ENCODE data around the gene IQCE. TPM values are rescaled to one million over a fixed set of nuclear protein-coding genes. Genes with fewer than 3 reads are reported as not detected.

The IQCE gene
- total and polyA plus RNA-seq, 3 donors from 2014 or later = 57.9 to 139 (median 86.4) TPM

DNA sequence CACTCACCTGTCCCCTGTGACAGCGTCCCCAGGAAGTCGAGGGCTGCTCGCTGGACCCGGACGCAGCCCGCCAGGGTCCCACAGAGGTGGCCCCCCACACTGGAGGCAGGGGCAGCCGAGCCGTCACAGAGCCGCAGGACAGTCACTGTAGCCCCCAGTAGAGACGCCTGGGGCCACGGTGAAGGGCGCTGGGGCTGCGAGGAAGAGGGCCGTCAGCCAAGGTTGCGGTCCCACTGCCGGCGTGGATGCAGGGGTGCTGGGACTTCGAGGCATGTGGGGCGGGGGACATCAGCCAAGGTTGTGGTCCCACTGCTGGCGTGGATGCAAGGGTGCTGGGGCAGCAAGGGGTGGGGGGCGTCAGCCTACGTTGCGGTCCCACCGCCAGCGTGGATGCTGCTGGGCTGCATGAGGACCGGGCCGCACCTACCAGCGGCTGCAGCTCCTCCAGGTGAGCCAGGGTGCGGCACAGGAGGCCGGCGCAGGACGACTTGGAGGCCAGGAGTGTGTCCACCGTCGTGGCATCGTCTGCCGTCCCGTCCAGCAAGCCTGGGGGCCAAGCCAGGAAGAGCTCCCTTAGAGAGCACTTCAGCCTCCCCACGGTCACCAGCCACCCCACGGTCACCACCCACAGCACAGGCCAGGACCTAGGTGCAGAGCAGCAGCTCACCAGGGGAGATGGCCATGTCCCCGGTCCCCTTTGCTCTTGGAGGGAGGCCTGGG is 17.3 kb upstream of the IQCE start:
- H3K27ac ChIP-seq = no peak overlapping the region
- H3K27me3 ChIP-seq = no peaks in the 10 kb centered on the region
- no peaks in the 10 kb centered on the region for H3K9me3 ChIP-seq
- no peak overlapping the region for H3K4me3 ChIP-seq
- WGBS, 2 donors = 95 to 97% methylated on average over 13 to 40 of the region's 40 CpGs
- intact Hi-C loops (cut with DNase I; ENCODE audit: low total_unique reads) = no loop called here
- no peak for DNase-seq
- H3K36me3 ChIP-seq (ENCODE audit: low read depth, missing control alignments) = no peaks in the 10 kb centered on the region
- peaks cover 6% of the 10 kb centered on the region for H3K4me1 ChIP-seq
- TF ChIP-seq POLR2A (IDR thresholded peaks at IDR 0.05) = no peak
- TF ChIP-seq, protein P1, sequence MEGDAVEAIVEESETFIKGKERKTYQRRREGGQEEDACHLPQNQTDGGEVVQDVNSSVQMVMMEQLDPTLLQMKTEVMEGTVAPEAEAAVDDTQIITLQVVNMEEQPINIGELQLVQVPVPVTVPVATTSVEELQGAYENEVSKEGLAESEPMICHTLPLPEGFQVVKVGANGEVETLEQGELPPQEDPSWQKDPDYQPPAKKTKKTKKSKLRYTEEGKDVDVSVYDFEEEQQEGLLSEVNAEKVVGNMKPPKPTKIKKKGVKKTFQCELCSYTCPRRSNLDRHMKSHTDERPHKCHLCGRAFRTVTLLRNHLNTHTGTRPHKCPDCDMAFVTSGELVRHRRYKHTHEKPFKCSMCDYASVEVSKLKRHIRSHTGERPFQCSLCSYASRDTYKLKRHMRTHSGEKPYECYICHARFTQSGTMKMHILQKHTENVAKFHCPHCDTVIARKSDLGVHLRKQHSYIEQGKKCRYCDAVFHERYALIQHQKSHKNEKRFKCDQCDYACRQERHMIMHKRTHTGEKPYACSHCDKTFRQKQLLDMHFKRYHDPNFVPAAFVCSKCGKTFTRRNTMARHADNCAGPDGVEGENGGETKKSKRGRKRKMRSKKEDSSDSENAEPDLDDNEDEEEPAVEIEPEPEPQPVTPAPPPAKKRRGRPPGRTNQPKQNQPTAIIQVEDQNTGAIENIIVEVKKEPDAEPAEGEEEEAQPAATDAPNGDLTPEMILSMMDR (IDR thresholded peaks at IDR 0.05) = no peak

DNA sequence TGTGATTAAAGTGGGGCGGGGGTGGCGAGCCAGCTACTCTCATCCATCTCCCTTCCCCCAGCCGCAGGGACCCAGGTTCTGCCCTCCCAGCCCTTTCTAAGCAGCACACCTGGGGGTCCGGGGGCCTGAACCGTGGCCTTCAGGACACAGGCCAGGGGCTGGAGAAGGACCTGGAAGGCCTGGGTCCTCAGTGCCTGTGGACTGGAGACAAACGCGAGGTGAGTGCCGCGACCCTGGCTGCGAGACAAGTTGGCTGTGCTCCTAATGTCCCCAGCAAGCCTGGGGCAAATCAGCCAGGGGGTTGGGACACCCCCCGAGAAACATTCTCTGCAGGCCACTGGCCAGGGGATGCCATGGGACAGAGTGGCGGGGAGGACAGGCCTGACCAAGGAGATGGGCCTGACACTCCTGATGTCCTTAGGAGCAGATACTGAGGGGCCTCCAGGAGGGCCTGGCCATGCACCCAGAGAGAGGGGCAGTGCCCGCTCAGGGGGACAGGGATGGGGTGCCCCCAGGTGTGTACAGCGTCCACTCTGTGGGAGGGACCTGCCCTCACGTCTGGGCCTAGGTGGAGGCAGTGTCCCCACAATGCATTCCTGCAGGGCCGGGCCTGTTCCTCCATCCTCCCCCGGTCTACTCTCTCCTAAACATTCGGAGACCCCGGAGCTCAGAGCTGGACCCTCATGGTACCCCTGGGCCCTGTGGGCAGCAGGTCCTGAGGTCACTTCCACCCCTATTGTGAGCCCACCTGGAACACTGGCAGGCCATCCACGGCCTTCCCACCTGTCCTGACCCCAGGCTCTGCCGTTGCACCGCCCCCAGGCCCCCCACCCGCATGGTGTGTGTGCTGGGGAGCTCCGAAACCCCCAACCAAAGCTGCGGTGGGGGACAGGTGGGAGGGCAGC is 16.5 kb upstream of the IQCE start:
- no peaks in the 10 kb centered on the region for H3K36me3 ChIP-seq (ENCODE audit: low read depth, missing control alignments)
- no peak overlapping the region for H3K27ac ChIP-seq
- intact Hi-C loops (cut with DNase I; ENCODE audit: low total_unique reads) = no loop called here
- peaks cover 6% of the 10 kb centered on the region for H3K4me1 ChIP-seq
- no peaks in the 10 kb centered on the region for H3K27me3 ChIP-seq
- no peak for DNase-seq
- H3K4me3 ChIP-seq = no peak overlapping the region
- TF ChIP-seq, protein P1 (IDR thresholded peaks at IDR 0.05) = no peak
- no peak for TF ChIP-seq POLR2A (IDR thresholded peaks at IDR 0.05)
- H3K9me3 ChIP-seq = no peaks in the 10 kb centered on the region
- 74 to 87% methylated on average over 11 to 25 of the region's 25 CpGs for WGBS, 2 donors

DNA sequence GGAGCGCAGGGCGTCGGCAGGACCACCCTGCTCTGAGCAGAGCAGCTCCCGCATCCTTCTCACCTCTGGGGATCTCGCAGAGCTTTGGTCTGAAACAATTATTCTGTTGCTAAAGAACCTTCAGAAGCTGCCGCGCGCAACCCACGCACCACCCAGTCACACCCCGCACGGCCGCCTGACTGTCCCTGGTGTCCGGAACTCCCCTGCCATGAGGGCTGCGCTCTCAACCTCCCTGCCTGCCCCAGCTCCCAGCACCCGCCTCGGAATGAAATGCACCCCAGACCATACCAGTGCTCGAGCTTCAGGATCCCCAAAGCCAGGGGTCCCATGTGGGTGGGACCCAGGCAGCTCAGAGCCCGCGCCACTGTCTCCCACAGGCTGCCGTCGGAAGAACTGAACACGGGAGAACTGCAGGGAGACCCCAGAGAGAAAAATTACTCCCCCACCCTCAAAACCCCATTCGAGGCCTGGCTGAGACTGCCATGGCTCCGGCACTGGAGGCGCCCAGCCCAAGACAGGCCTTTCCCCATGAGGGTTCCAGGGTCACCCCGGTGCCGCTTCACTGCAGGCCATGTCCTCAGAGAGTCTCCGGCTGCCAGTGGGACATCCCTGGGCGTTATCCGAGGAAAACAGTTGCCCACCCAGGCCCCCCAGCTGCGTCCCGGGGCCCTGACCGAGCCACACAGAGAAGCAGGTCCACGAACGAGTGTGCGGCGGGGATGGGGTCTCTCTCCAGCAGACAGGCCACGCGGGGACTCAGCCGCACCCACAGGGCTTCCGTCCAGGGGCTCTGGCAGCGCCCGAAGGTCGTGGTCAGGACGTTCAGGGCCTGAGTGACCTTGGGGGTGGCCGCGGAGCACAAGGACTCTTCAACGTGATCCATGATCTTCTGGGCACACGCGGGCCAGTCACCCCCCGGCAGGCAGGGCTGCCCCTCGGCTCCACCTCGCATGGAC is 15.6 kb upstream of the IQCE start:
- no peak overlapping the region for H3K27ac ChIP-seq
- H3K9me3 ChIP-seq = no peaks in the 10 kb centered on the region
- intact Hi-C loops (cut with DNase I; ENCODE audit: low total_unique reads) = no loop called here
- 72 to 74% methylated on average over 20 to 41 of the region's 53 CpGs for WGBS, 2 donors
- TF ChIP-seq POLR2A (IDR thresholded peaks at IDR 0.05) = no peak
- TF ChIP-seq, protein P1 (IDR thresholded peaks at IDR 0.05) = no peak
- no peak overlapping the region for H3K4me3 ChIP-seq
- DNase-seq = no peak
- no peaks in the 10 kb centered on the region for H3K36me3 ChIP-seq (ENCODE audit: low read depth, missing control alignments)
- peaks cover 6% of the 10 kb centered on the region for H3K4me1 ChIP-seq
- H3K27me3 ChIP-seq = no peaks in the 10 kb centered on the region

DNA sequence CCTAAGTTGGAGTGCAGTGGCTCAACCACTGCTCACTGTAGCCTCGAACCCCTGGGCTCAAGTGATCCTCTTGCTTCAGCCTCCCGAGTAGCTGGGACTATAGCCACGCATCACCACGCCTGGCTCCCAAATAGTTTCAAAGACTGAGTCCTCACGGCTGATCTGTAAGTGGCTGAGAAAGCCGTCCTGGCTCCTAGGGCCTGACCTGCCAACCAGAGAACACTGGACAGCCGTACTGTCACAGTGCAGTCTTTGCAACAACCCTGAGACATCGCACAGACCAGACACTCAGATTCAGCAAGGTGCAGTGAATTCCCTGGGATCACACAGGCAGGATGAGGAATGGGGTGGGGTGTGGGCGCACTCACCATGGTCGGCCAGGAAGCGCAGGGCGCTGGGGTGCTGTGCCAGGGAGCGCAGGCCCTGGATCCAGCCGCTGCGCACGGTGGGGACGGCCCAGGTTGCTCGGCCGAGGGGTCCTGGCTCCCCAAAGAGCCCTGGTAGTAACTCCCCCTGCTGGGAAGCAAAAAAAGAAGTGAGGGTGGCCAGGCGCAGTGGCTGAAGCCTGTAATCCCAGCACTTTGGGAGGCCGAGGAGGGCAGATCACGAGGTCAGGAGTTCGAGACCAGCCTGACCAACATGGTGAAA is 14.1 kb upstream of the IQCE start:
- no peaks in the 10 kb centered on the region for H3K36me3 ChIP-seq (ENCODE audit: low read depth, missing control alignments)
- no peak for DNase-seq
- no peaks in the 10 kb centered on the region for H3K27me3 ChIP-seq
- peaks cover 6% of the 10 kb centered on the region for H3K4me1 ChIP-seq
- no peaks in the 10 kb centered on the region for H3K9me3 ChIP-seq
- intact Hi-C loops (cut with DNase I; ENCODE audit: low total_unique reads) = no loop called here
- H3K4me3 ChIP-seq = no peak overlapping the region
- no peak for TF ChIP-seq POLR2A (IDR thresholded peaks at IDR 0.05)
- TF ChIP-seq, protein P1 (IDR thresholded peaks at IDR 0.05) = no peak
- H3K27ac ChIP-seq = no peak overlapping the region
- WGBS, 2 donors = 94 to 97% methylated on average over 15 to 23 of the region's 23 CpGs
